ENCODE measurements around the gene ACACA.

DNA sequence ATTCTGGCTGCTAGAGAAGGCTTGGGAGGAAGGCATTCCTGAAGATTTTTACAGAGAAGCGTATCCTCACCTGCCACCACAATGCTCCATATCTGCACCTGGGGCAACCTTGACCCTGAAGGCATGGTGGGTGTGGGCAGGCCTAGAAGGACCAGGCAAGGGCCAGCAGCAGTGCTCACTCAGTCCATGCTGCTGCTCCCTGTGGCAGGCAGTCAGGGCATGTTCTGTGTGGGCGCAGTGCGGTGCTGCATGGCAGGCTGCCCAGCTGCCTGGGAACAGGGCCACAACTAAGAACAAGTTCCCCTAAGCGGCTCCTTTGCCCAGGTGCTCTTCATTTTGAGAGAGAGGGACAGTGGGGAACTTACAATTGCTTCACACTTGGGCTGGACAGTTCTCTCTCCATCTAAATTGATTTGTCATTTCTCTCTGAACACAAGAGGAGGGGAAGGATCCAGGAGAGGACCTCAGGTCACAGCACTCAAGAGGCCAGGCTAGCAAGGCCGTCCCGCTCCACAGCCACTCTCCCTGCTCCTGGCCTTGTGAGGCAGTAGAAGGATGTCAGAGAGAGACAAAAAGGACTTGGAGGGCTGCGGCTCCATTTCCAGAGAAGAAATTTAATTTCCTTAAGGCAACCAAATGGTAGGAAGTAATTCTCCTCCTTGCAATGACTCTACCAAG is 299.1 kb downstream of the ACACA start:
- TF ChIP-seq BHLHE40 (IDR thresholded peaks at IDR 0.05; ENCODE audit: borderline replicate concordance) (no peak), HDGF (IDR thresholded peaks at IDR 0.05; ENCODE audit: borderline replicate concordance) (no peak), ZNF384 (IDR thresholded peaks at IDR 0.05) (no peak), FOXA1 (IDR thresholded peaks at IDR 0.05) (no peak), ARNT (IDR thresholded peaks at IDR 0.05) (no peak), NFRKB (IDR thresholded peaks at IDR 0.05) (no peak), SP1 (IDR thresholded peaks at IDR 0.05) (no peak), FOXK2 (IDR thresholded peaks at IDR 0.05) (no peak), LEF1 (IDR thresholded peaks at IDR 0.05; ENCODE audit: borderline replicate concordance) (no peak), SUZ12 (IDR thresholded peaks at IDR 0.05) (no peak)

Data from HEK293T (cell line).